A549 (cell line): ENCODE measurements around the gene DTWD2. TPM values are rescaled to one million over a fixed set of nuclear protein-coding genes. Genes with fewer than 3 reads are reported as not detected.

Experiments used
- ATAC-seq, 2 experiments: fragments of 200-7000 bp in 1 of 2; fragments of >200 bp in 1 of 2; cut with Nextera tagmentation in 1 of 2; cut with Tn5 transposase in 1 of 2; 3 replicates each; pipeline versions ENCODE4 v1.8.0 to v1.9.1; 2018 to 2020; ENCODE audit warnings: mild to moderate bottlenecking in 1 of 2, moderate library complexity in 1 of 2
- CTCF ChIA-PET: fragments of 300-600 bp; sonication (Branson Sonifier 250); formaldehyde crosslinking; extraction: SDS; loops from one replicate; lab custom pipeline; 2021; ENCODE audit warnings: antibody characterized with exemption, inconsistent platforms; lab: Yijun Ruan, JAX
- POLR2A ChIA-PET: fragments of 350-600 bp; formaldehyde crosslinking; extraction: SDS; loops from one replicate; lab custom pipeline; 2021; ENCODE audit warnings: antibody characterized with exemption, inconsistent platforms; lab: Yijun Ruan, JAX
- DNase-seq, 2 experiments: peaks; one replicate each; pipeline versions ENCODE4 v3.0.0 to v3.0.0-alpha.2; 2011 to 2016; ENCODE audit warnings: low read depth in 1 of 2, low spot score in 1 of 2
- FAIRE-seq: peaks from 2 replicates; lab custom pipeline; 2011; peaks lifted over from hg19 to GRCh38; lab: Jason Lieb, UNC
- H3K27ac ChIP-seq, 2 experiments: fragments of >200 bp; sonication (Bioruptor Twin); formaldehyde crosslinking; 3 replicates each; pipeline ENCODE4 v1.5.1; 2016 to 2017
- H3K4me1 ChIP-seq: fragments of >200 bp; sonication (Bioruptor Twin); formaldehyde crosslinking; 3 replicates; pipeline ENCODE4 v1.6.1; 2016
- H3K4me2 ChIP-seq: fragments of >200 bp; sonication (Bioruptor Twin); formaldehyde crosslinking; 3 replicates; pipeline ENCODE4 v1.6.1; 2016
- H3K4me3 ChIP-seq: fragments of >200 bp; sonication (Bioruptor Twin); formaldehyde crosslinking; 3 replicates; pipeline ENCODE4 v1.5.1; 2016
- H3K9me3 ChIP-seq: fragments of >200 bp; sonication (Bioruptor Twin); formaldehyde crosslinking; 3 replicates; pipeline ENCODE4 v1.6.1; 2016
- BCL3 ChIP-seq: fragments of >200 bp; sonication (Bioruptor Twin); formaldehyde crosslinking; IDR thresholded peaks from 3 replicates; pipeline ENCODE4 v1.6.1; 2016
- CBX8 ChIP-seq: fragments of 200-600 bp; sonication (generic); IDR thresholded peaks from 2 replicates; pipeline ENCODE4 v1.6.1; 2016
- CEBPB ChIP-seq, 2 experiments: fragments of >200 bp in 1 of 2; sonication (Bioruptor Twin) in 1 of 2; formaldehyde crosslinking in 1 of 2; IDR thresholded peaks; 2 replicates each; pipeline ENCODE4 v1.6.1; 2012 to 2016
- CHD2 ChIP-seq: fragments of 150-350 bp; IDR thresholded peaks from 2 replicates; pipeline ENCODE4 v1.6.1; 2014; ENCODE audit warnings: low read length; ENCODE audit not compliant: partially characterized antibody
- CTCF ChIP-seq: fragments of >200 bp; sonication (Bioruptor Twin); formaldehyde crosslinking; IDR thresholded peaks from 3 replicates; pipeline ENCODE4 v1.5.1; 2016
- EHF ChIP-seq: fragments of 250-450 bp; sonication (Bioruptor Pico); IDR thresholded peaks from 2 replicates; pipeline ENCODE4 v1.5.0; 2020; ENCODE audit warnings: mild to moderate bottlenecking
- EHMT2 ChIP-seq: fragments of 200-600 bp; sonication (generic); IDR thresholded peaks from 2 replicates; pipeline ENCODE4 v1.6.1; 2016; ENCODE audit warnings: antibody characterized with exemption, low read depth, mild to moderate bottlenecking, moderate library complexity
- EP300 ChIP-seq, 2 experiments: fragments of >200 bp; sonication (Bioruptor Twin); formaldehyde crosslinking; IDR thresholded peaks; 2 replicates in 1 of 2; 3 replicates in 1 of 2; pipeline ENCODE4 v1.6.1; 2016 to 2017
- ESRRA ChIP-seq: fragments of 150-350 bp; IDR thresholded peaks from 2 replicates; pipeline ENCODE4 v1.6.1; 2014; ENCODE audit warnings: mild to moderate bottlenecking, low read length, borderline replicate concordance
- FOXS1 ChIP-seq: fragments of 250-450 bp; sonication (Bioruptor Pico); IDR thresholded peaks from 2 replicates; pipeline ENCODE4 v1.5.0; 2020; ENCODE audit warnings: mild to moderate bottlenecking, moderate library complexity
- HEYL ChIP-seq: fragments of 250-450 bp; sonication (Bioruptor Pico); IDR thresholded peaks from 2 replicates; pipeline ENCODE4 v1.8.0; 2021; ENCODE audit warnings: mild to moderate bottlenecking, moderate library complexity
- HMGXB4 ChIP-seq: fragments of 250-450 bp; sonication (Bioruptor Pico); IDR thresholded peaks from 2 replicates; pipeline ENCODE4 v1.5.0; 2021; ENCODE audit warnings: mild to moderate bottlenecking, moderate library complexity, borderline replicate concordance
- HOXB13 ChIP-seq: fragments of 250-450 bp; sonication (Bioruptor Pico); IDR thresholded peaks from 2 replicates; pipeline ENCODE4 v1.5.0; 2020; ENCODE audit warnings: low read depth, mild to moderate bottlenecking, moderate library complexity
- JUN ChIP-seq, 2 experiments: fragments of >200 bp; sonication (Bioruptor Twin); formaldehyde crosslinking; IDR thresholded peaks; 2 replicates in 1 of 2; 3 replicates in 1 of 2; pipeline ENCODE4 v1.6.1; 2016 to 2017
- JUNB ChIP-seq: fragments of >200 bp; sonication (Bioruptor Twin); formaldehyde crosslinking; IDR thresholded peaks from 2 replicates; pipeline ENCODE4 v1.6.1; 2016
- MAFK ChIP-seq: fragments of 450-650 bp; IDR thresholded peaks from 2 replicates; pipeline ENCODE4 v1.6.1; 2014; ENCODE audit not compliant: partially characterized antibody
- MAZ ChIP-seq: fragments of 150-350 bp; IDR thresholded peaks from 2 replicates; pipeline ENCODE4 v1.6.1; 2014; ENCODE audit warnings: antibody characterized with exemption, low read depth, low read length, borderline replicate concordance
- MYC ChIP-seq: IDR thresholded peaks from 2 replicates; pipeline ENCODE4 v1.6.1; 2012; ENCODE audit warnings: mild to moderate bottlenecking, inconsistent platforms, low read length, improper control_type of control experiment, borderline replicate concordance
- NPAS2 ChIP-seq: fragments of 250-450 bp; sonication (Bioruptor Pico); IDR thresholded peaks from 2 replicates; pipeline ENCODE4 v1.8.0; 2022; ENCODE audit warnings: mild to moderate bottlenecking, moderate library complexity, borderline replicate concordance
- NR3C1 ChIP-seq: fragments of >200 bp; sonication (Bioruptor Twin); formaldehyde crosslinking; IDR thresholded peaks from 3 replicates; pipeline ENCODE4 v1.6.1; 2017
- PBX3 ChIP-seq: IDR thresholded peaks from 2 replicates; pipeline ENCODE4 v1.6.1; 2012
- RARB ChIP-seq: fragments of 250-450 bp; sonication (Bioruptor Pico); IDR thresholded peaks from 2 replicates; pipeline ENCODE4 v1.8.0; 2021; ENCODE audit warnings: mild to moderate bottlenecking, moderate library complexity
- RFX5 ChIP-seq: fragments of 450-650 bp; IDR thresholded peaks from 2 replicates; pipeline ENCODE4 v1.7.1; 2014; ENCODE audit warnings: antibody characterized with exemption, mild to moderate bottlenecking, moderate library complexity
- RNF2 ChIP-seq: fragments of 200-600 bp; sonication (generic); IDR thresholded peaks from 2 replicates; pipeline ENCODE4 v1.6.1; 2016; ENCODE audit warnings: low read depth, mild to moderate bottlenecking, antibody characterized with exemption, moderate library complexity, borderline replicate concordance
- SREBF2 ChIP-seq: fragments of 450-650 bp; IDR thresholded peaks from 2 replicates; pipeline ENCODE4 v1.6.1; 2014; ENCODE audit warnings: mild to moderate bottlenecking, moderate library complexity
- ZC3H11A ChIP-seq: fragments of 450-650 bp; IDR thresholded peaks from 2 replicates; pipeline ENCODE4 v1.6.1; 2014; ENCODE audit warnings: antibody characterized with exemption, mild to moderate bottlenecking
- ZFP36 ChIP-seq: fragments of 450-650 bp; IDR thresholded peaks from 2 replicates; pipeline ENCODE4 v1.6.1; 2014; ENCODE audit warnings: borderline replicate concordance; ENCODE audit not compliant: partially characterized antibody
- WGBS: methylation state at CpG from one replicate; pipeline ENCODE4 v1.1.6; 2017; ENCODE audit errors: missing lambda C conversion rate; 5-methylcytosine and 5-hydroxymethylcytosine counted together
- polyA plus RNA-seq, 4 experiments: library from polyadenylated mRNA; depleted of rRNA in 3 of 4; stranded (reverse); fragments of >200 nt; fragmentation: RNase III in 1 of 4; extraction: RNeasy Plus Mini Kit Qiagen cat#74134 plus additional on column Dnase treatment in 1 of 4; gene quantifications; 2 replicates in 3 of 4; 3 replicates in 1 of 4; pipeline ENCODE4 v1.2.3, GENCODE V29; 2011 to 2017
- TF ChIP-seq, protein P1 (sequence below): IDR thresholded peaks from 2 replicates; pipeline ENCODE4 v1.6.1; 2012
- TF ChIP-seq, protein P2 (sequence below): fragments of 200-600 bp; sonication (generic); IDR thresholded peaks from 2 replicates; pipeline ENCODE4 v1.6.1; 2016; ENCODE audit warnings: antibody characterized with exemption, mild to moderate bottlenecking, moderate library complexity

DTWD2 gene
- polyA plus RNA-seq, 2 of the 4 experiments (the other 2 are of a cell fraction) = 3.7 to 4.8 TPM

GRCh38 chr5:118919016-118919415 lies 69.3 kb downstream of the DTWD2 start:
- Histone ChIP-seq H3K9me3 (no peaks in the 10 kb centered on the region), H3K4me3 (no peak overlapping the region), H3K4me2 (no peak overlapping the region), H3K27ac (no peak overlapping the region), H3K4me1 (no peaks in the 10 kb centered on the region)
- 52% methylated on average over 3 of the region's 3 CpGs for WGBS
- DNase-seq (no peak), FAIRE-seq (no peak), ATAC-seq (no peak)
- ChIA-PET POLR2A (no interaction called here), CTCF (no interaction called here)
- no peak for TF ChIP-seq MYC
- no peak for TF ChIP-seq RFX5
- no peak for TF ChIP-seq MAZ
- TF ChIP-seq, protein P1, sequence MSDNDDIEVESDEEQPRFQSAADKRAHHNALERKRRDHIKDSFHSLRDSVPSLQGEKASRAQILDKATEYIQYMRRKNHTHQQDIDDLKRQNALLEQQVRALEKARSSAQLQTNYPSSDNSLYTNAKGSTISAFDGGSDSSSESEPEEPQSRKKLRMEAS = no peak
- TF ChIP-seq BCL3 = no peak
- no peak for TF ChIP-seq HOXB13 (CRISPR knock-in tag)
- TF ChIP-seq CHD2 = no peak
- TF ChIP-seq JUNB = no peak
- TF ChIP-seq RNF2 = no peak
- TF ChIP-seq ZC3H11A = no peak
- no peak for TF ChIP-seq JUN (IDR thresholded peaks at IDR 0.05)
- TF ChIP-seq HEYL = no peak
- no peak for TF ChIP-seq ESRRA
- no peak for TF ChIP-seq EHMT2
- TF ChIP-seq, protein P2, sequence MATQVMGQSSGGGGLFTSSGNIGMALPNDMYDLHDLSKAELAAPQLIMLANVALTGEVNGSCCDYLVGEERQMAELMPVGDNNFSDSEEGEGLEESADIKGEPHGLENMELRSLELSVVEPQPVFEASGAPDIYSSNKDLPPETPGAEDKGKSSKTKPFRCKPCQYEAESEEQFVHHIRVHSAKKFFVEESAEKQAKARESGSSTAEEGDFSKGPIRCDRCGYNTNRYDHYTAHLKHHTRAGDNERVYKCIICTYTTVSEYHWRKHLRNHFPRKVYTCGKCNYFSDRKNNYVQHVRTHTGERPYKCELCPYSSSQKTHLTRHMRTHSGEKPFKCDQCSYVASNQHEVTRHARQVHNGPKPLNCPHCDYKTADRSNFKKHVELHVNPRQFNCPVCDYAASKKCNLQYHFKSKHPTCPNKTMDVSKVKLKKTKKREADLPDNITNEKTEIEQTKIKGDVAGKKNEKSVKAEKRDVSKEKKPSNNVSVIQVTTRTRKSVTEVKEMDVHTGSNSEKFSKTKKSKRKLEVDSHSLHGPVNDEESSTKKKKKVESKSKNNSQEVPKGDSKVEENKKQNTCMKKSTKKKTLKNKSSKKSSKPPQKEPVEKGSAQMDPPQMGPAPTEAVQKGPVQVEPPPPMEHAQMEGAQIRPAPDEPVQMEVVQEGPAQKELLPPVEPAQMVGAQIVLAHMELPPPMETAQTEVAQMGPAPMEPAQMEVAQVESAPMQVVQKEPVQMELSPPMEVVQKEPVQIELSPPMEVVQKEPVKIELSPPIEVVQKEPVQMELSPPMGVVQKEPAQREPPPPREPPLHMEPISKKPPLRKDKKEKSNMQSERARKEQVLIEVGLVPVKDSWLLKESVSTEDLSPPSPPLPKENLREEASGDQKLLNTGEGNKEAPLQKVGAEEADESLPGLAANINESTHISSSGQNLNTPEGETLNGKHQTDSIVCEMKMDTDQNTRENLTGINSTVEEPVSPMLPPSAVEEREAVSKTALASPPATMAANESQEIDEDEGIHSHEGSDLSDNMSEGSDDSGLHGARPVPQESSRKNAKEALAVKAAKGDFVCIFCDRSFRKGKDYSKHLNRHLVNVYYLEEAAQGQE = no peak
- TF ChIP-seq CBX8 = no peak
- TF ChIP-seq SREBF2 = no peak

DNA sequence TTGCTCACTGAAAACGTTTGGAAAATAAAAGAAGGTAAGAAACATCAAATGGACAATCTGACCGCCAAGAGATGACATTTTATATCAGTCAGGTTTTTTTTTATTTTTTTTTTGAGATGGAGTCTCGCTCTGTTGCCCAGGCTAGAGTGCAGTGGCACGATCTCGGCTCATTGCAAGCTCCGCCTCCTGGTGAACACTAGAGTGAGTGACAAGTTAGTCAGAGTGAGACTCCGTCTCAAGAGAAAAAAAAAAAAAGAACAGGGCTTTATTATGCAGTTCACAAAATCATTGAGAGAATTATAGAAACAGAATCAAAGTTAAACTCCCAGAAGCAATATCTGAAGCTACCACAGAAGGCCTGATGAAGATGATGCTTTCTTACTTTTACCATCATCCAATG lies 70.1 kb downstream of the DTWD2 start:
- WGBS = 80% methylated on average over 7 of the region's 7 CpGs
- ChIA-PET POLR2A (no interaction called here), CTCF (no interaction called here)
- FAIRE-seq = no peak
- TF ChIP-seq EP300 (IDR thresholded peaks at IDR 0.05) (no peak), ZFP36 (no peak), NR3C1 (no peak), CTCF (no peak), NPAS2 (no peak), EHF (CRISPR knock-in tag) (no peak), ESRRA (no peak), FOXS1 (CRISPR knock-in tag) (no peak), CEBPB (IDR thresholded peaks at IDR 0.05) (no peak), HEYL (no peak), MAFK (no peak), SREBF2 (no peak), HMGXB4 (CRISPR knock-in tag) (no peak), CHD2 (no peak), RARB (CRISPR knock-in tag) (no peak), PBX3 (no peak)
- TF ChIP-seq, protein P1 = no peak
- no peak overlapping the region for H3K4me3 ChIP-seq
- no peak for ATAC-seq
- H3K9me3 ChIP-seq = no peaks in the 10 kb centered on the region
- H3K4me2 ChIP-seq = no peak overlapping the region
- no peaks in the 10 kb centered on the region for H3K4me1 ChIP-seq
- no peak overlapping the region for H3K27ac ChIP-seq
- DNase-seq = no peak
